Endothelial cell of umbilical vein (primary cell): ENCODE data around the gene DAB2. TPM values are rescaled to one million over a fixed set of nuclear protein-coding genes. Genes with fewer than 3 reads are reported as not detected.

Source experiments
- BruUV-seq: library from RNA; stranded (reverse); fragments of 400-500 nt; replicated peaks from 2 replicates; lab custom pipeline; 2021; lab: Mats Ljungman, UMichigan
- CTCF ChIA-PET: fragments of 300-600, 350-600 bp; sonication (Branson Sonifier 250); formaldehyde crosslinking; loops from one replicate; lab custom pipeline; 2021; ENCODE audit warnings: antibody characterized with exemption, inconsistent platforms; lab: Charles Lee
- POLR2A ChIA-PET: fragments of 300-600, 350-600 bp; sonication (Branson Sonifier 250); formaldehyde crosslinking; loops from one replicate; lab custom pipeline; 2021; ENCODE audit warnings: antibody characterized with exemption, inconsistent platforms; lab: Charles Lee
- DNase-seq: peaks from one replicate; pipeline ENCODE4 v3.0.0-alpha.2; 2011; ENCODE audit warnings: low read depth, low spot score
- FAIRE-seq: peaks from 2 replicates; lab custom pipeline; 2011; peaks lifted over from hg19 to GRCh38; lab: Jason Lieb, UNC
- H2AFZ ChIP-seq: 2 replicates; pipeline ENCODE4 v1.6.0; 2012; ENCODE audit warnings: low read depth, low read length, control low read depth, inconsistent platforms
- H3K27ac ChIP-seq: 2 replicates; pipeline ENCODE4 v1.5.1; 2011; ENCODE audit warnings: low read depth, mild to moderate bottlenecking, control low read depth, low read length, moderate library complexity; ENCODE audit not compliant: insufficient read depth
- H3K27me3 ChIP-seq, 2 experiments: 2 replicates each; pipeline versions ENCODE4 v1.6.0 to v1.6.1; 2011; ENCODE audit warnings: low read length in 2 of 2, mixed read lengths in 1 of 2; ENCODE audit not compliant: control insufficient read depth in 2 of 2, insufficient read depth in 2 of 2
- H3K36me3 ChIP-seq, 2 experiments: 2 replicates in 1 of 2; 3 replicates in 1 of 2; pipeline ENCODE4 v1.5.1; 2011; ENCODE audit warnings: low read length in 2 of 2, mild to moderate bottlenecking in 1 of 2, moderate library complexity in 1 of 2; ENCODE audit not compliant: control insufficient read depth in 2 of 2, insufficient read depth in 2 of 2; ENCODE audit errors: extremely low read depth in 1 of 2
- H3K4me1 ChIP-seq: 3 replicates; pipeline ENCODE4 v1.5.1; 2011; ENCODE audit warnings: mild to moderate bottlenecking, low read length; ENCODE audit not compliant: control insufficient read depth, insufficient read depth; ENCODE audit errors: extremely low read depth
- H3K4me2 ChIP-seq: 2 replicates; pipeline ENCODE4 v1.6.1; 2011; ENCODE audit warnings: low read length, control low read depth, mixed read lengths; ENCODE audit not compliant: insufficient read depth
- H3K4me3 ChIP-seq, 3 experiments: fragments of 200-600 bp in 1 of 3; sonication (generic), shearing (Covaris generic) in 1 of 3; replicated peaks in 1 of 3; 2 replicates each; pipeline ENCODE4 v1.5.1; 2011 to 2016; ENCODE audit warnings: control low read depth in 3 of 3, low read length in 3 of 3, mild to moderate bottlenecking in 2 of 3, inconsistent platforms in 1 of 3, low read depth in 1 of 3, moderate library complexity in 1 of 3; ENCODE audit not compliant: insufficient read depth in 1 of 3
- H3K79me2 ChIP-seq: 2 replicates; pipeline ENCODE4 v1.6.0; 2012; ENCODE audit warnings: low read length, inconsistent platforms; ENCODE audit not compliant: control insufficient read depth, insufficient read depth
- H3K9ac ChIP-seq: replicated peaks from 2 replicates; pipeline ENCODE3; 2011; ENCODE audit warnings: low read length, control low read depth; ENCODE audit not compliant: insufficient read depth; ENCODE audit errors: extremely low read depth
- H3K9me1 ChIP-seq: replicated peaks from 3 replicates; pipeline ENCODE4 v1.6.0; 2011; ENCODE audit warnings: mild to moderate bottlenecking, low read length; ENCODE audit not compliant: control insufficient read depth, insufficient read depth; ENCODE audit errors: extremely low read depth
- H3K9me3 ChIP-seq: replicated peaks from 2 replicates; pipeline ENCODE4 v1.5.1; 2012; ENCODE audit warnings: low read length, inconsistent platforms; ENCODE audit not compliant: control insufficient read depth, insufficient read depth
- H4K20me1 ChIP-seq: replicated peaks from 2 replicates; pipeline ENCODE3; 2011; ENCODE audit warnings: mild to moderate bottlenecking, low read length; ENCODE audit not compliant: control insufficient read depth, insufficient read depth; ENCODE audit errors: extremely low read depth
- CTCF ChIP-seq, 2 donors: IDR thresholded peaks; 1 replicate in 1 of 2; 2 replicates in 1 of 2; pipeline ENCODE4 v1.5.1; 2011; ENCODE audit warnings: low read length in 2 of 2, mild to moderate bottlenecking in 2 of 2, moderate library complexity in 2 of 2, control low read depth in 1 of 2, inconsistent platforms in 1 of 2, low read depth in 1 of 2; ENCODE audit not compliant: insufficient read depth in 1 of 2; ENCODE audit errors: extremely low read depth in 1 of 2
- EZH2 ChIP-seq: IDR thresholded peaks from 2 replicates; pipeline ENCODE4 v1.6.1; 2012; ENCODE audit warnings: borderline replicate concordance, low read depth, mild to moderate bottlenecking, moderate library complexity, low read length, inconsistent platforms; ENCODE audit not compliant: severe bottlenecking
- FOS ChIP-seq: IDR thresholded peaks from 2 replicates; pipeline ENCODE4 v1.6.1; 2011; ENCODE audit warnings: mild to moderate bottlenecking, low read length, moderate library complexity, borderline replicate concordance; ENCODE audit not compliant: insufficient read depth
- GATA2 ChIP-seq: IDR thresholded peaks from 2 replicates; pipeline ENCODE4 v1.7.0; 2011; ENCODE audit warnings: low read depth, mild to moderate bottlenecking, moderate library complexity, mixed read lengths, low read length; ENCODE audit not compliant: insufficient read length, insufficient read depth
- JUN ChIP-seq: IDR thresholded peaks from 2 replicates; pipeline ENCODE4 v1.6.1; 2011; ENCODE audit warnings: borderline replicate concordance, low read depth; ENCODE audit not compliant: insufficient read length, insufficient read depth
- MAX ChIP-seq: IDR thresholded peaks from 2 replicates; pipeline ENCODE4 v1.6.1; 2011; ENCODE audit not compliant: insufficient read depth, insufficient read length
- MYC ChIP-seq: IDR thresholded peaks from one replicate; pipeline ENCODE4 v1.6.1; 2011; ENCODE audit warnings: mild to moderate bottlenecking, low read depth, low read length
- POLR2A ChIP-seq: IDR thresholded peaks from 2 replicates; pipeline ENCODE4 v1.6.1; 2012; ENCODE audit warnings: low read depth, mild to moderate bottlenecking, control low read depth, low read length
- POLR2AphosphoS5 ChIP-seq: IDR thresholded peaks from 2 replicates; pipeline ENCODE4 v1.6.1; 2012; ENCODE audit warnings: low read depth, mild to moderate bottlenecking, control low read depth, low read length, moderate library complexity; ENCODE audit not compliant: insufficient read depth
- dilution Hi-C: fragments of 300-500 bp; cut with MboI; formaldehyde crosslinking; loops from one replicate; pipeline ENCODE4 v1.15.0; 2019; ENCODE audit warnings: low sequenced_read_pairs; ENCODE audit not compliant: extremely low pct_ligation_motif_present
- intact Hi-C: fragments of 100-400 bp; cut with micrococcal nuclease; formaldehyde crosslinking; loops from one replicate; pipeline ENCODE4 v1.10.0; 2022
- polyA plus RNA-seq, 4 experiments: library from polyadenylated mRNA; depleted of rRNA in 3 of 4; stranded (reverse) in 3 of 4; unstranded in 1 of 4; fragments of >200 nt; gene quantifications; 2 replicates each; pipeline versions ENCODE4 v1.2.1 to v1.2.3, GENCODE V29; 2011 to 2012; ENCODE audit warnings: missing spikeins in 1 of 4
- total RNA-seq: library from RNA; stranded (reverse); gene quantifications from 2 replicates; pipeline ENCODE4 v1.2.3, GENCODE V29; 2021

Gene DAB2
- total and polyA plus RNA-seq, 2 donors (not counting 3 experiments of a cell fraction or from before 2014, with no cell fraction given): 168 to 283 TPM

- no peaks in the 10 kb centered on the region for H3K36me3 ChIP-seq
- H3K27me3 ChIP-seq: no peaks in the 10 kb centered on the region
- no peaks in the 10 kb centered on the region for H4K20me1 ChIP-seq
- no peaks in the 10 kb centered on the region for H3K9me3 ChIP-seq
- no peak overlapping the region for H3K9ac ChIP-seq
- FAIRE-seq (no peak), DNase-seq (no peak)
- intact Hi-C loops: no loop called here
- no TSS peak for BruUV-seq
- no peak overlapping the region for H2AFZ ChIP-seq
- CTCF ChIA-PET: no interaction called here
- dilution Hi-C loops: no loop called here
- H3K79me2 ChIP-seq: no peaks in the 10 kb centered on the region
- H3K27ac ChIP-seq: no peak overlapping the region
- no peak overlapping the region for H3K4me2 ChIP-seq
- TF ChIP-seq POLR2A (no peak), POLR2AphosphoS5 (no peak), JUN (no peak), GATA2 (no peak), EZH2 (no peak), FOS (no peak), MAX (no peak), MYC (no peak), CTCF (IDR thresholded peaks at IDR 0.05; ENCODE audit: extremely low read depth in 1 of 2, insufficient read depth in 1 of 2, low read depth in 1 of 2, low read length in 2 of 2) (no peak)
- H3K4me3 ChIP-seq: no peak overlapping the region
- no peaks in the 10 kb centered on the region for H3K9me1 ChIP-seq
- POLR2A ChIA-PET: no interaction called here
- H3K4me1 ChIP-seq: peaks cover 9% of the 10 kb centered on the region
These were observed 8.1 kb upstream of the DAB2 start for GRCh38 chr5:39432696-39433530.
